GM21619 (cell line): Measurements from ENCODE around the gene MYBBP1A.

ENCODE experiments used
- ATAC-seq: cut with Tn5 transposase; IDR thresholded peaks from one replicate; pipeline ENCODE4 v1.9.1; 2021; ENCODE audit not compliant: unreplicated experiment

MYBBP1A gene

GRCh38 chr17:4520894-4521600 lies 34.1 kb downstream of the MYBBP1A start:
- ATAC-seq, result no peak

GRCh38 chr17:4520060-4520893 lies 34.9 kb downstream of the MYBBP1A start:
- ATAC-seq, result no peak

- no peak for ATAC-seq
Measured at GRCh38 chr17:4519361-4519788, 35.8 kb downstream of the MYBBP1A start.

- ATAC-seq, result no peak
Measured at GRCh38 chr17:4518901-4519300, 36.3 kb downstream of the MYBBP1A start.

GRCh38 chr17:4516735-4517134 lies 38.4 kb downstream of the MYBBP1A start:
- no peak for ATAC-seq

- ATAC-seq, result no peak
Measured at GRCh38 chr17:4515501-4515900, 39.7 kb downstream of the MYBBP1A start.

GRCh38 chr17:4514779-4515178 lies 40.4 kb downstream of the MYBBP1A start:
- no peak for ATAC-seq

- ATAC-seq, result no peak
Measured at GRCh38 chr17:4514206-4514605, 41.0 kb downstream of the MYBBP1A start.

GRCh38 chr17:4513113-4514032 lies 41.8 kb downstream of the MYBBP1A start:
- no peak for ATAC-seq

GRCh38 chr17:4512156-4513112 lies 42.8 kb downstream of the MYBBP1A start:
- ATAC-seq, result no peak

GRCh38 chr17:4511199-4511932 lies 43.8 kb downstream of the MYBBP1A start:
- no peak for ATAC-seq

GRCh38 chr17:4510618-4510941 lies 44.6 kb downstream of the MYBBP1A start:
- no peak for ATAC-seq

GRCh38 chr17:4509923-4510617 lies 45.1 kb downstream of the MYBBP1A start:
- no peak for ATAC-seq

GRCh38 chr17:4509401-4509800 lies 45.8 kb downstream of the MYBBP1A start:
- ATAC-seq, result no peak

GRCh38 chr17:4508207-4508606 lies 47.0 kb downstream of the MYBBP1A start:
- no peak for ATAC-seq

GRCh38 chr17:4507361-4508111 lies 47.6 kb downstream of the MYBBP1A start:
- no peak for ATAC-seq

GRCh38 chr17:4506892-4507291 lies 48.3 kb downstream of the MYBBP1A start:
- ATAC-seq, result no peak

GRCh38 chr17:4506175-4506813 lies 48.9 kb downstream of the MYBBP1A start:
- ATAC-seq, result no peak
